ENCODE measurements around the gene TBC1D22A.
"Not testable (repeated sequence)": the region's sequence is repeated elsewhere in the genome, so short reads cannot be mapped to it uniquely, and the experiment has no call there.

Gene TBC1D22A

DNA sequence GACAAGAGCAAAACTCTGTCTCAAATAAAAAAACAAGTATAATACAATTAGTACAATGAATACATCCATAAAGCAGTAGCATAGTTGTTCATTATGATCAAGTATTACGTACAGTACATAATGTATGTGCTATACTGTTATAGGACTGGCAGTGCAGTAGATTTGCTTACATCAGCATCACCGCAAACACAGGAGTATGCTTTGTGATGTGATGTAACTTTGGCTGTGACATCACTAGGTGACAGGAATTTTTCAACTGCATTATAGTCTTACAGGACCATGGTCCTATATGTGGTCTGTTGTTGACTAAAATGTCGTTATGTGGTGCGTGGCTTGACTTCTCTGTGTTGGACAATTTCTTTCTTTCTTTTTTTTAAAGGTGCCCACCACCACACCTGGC, 16.6 kb downstream of the TBC1D22A start:
- Mint-ChIP-seq H3K27ac (no peak overlapping the region), H3K27me3 (ENCODE audit: low read depth) (no peaks in the 10 kb centered on the region), H3K4me3 (no peak overlapping the region), H3K9me3 (no peaks in the 10 kb centered on the region), H3K36me3 (ENCODE audit: low read depth) (no peaks in the 10 kb centered on the region), H3K4me1 (peaks cover 34% of the 10 kb centered on the region)
- TF ChIP-seq, protein P1, sequence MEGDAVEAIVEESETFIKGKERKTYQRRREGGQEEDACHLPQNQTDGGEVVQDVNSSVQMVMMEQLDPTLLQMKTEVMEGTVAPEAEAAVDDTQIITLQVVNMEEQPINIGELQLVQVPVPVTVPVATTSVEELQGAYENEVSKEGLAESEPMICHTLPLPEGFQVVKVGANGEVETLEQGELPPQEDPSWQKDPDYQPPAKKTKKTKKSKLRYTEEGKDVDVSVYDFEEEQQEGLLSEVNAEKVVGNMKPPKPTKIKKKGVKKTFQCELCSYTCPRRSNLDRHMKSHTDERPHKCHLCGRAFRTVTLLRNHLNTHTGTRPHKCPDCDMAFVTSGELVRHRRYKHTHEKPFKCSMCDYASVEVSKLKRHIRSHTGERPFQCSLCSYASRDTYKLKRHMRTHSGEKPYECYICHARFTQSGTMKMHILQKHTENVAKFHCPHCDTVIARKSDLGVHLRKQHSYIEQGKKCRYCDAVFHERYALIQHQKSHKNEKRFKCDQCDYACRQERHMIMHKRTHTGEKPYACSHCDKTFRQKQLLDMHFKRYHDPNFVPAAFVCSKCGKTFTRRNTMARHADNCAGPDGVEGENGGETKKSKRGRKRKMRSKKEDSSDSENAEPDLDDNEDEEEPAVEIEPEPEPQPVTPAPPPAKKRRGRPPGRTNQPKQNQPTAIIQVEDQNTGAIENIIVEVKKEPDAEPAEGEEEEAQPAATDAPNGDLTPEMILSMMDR (IDR thresholded peaks at IDR 0.05; ENCODE audit: unreplicated experiment in 3 of 3), result no peak

DNA sequence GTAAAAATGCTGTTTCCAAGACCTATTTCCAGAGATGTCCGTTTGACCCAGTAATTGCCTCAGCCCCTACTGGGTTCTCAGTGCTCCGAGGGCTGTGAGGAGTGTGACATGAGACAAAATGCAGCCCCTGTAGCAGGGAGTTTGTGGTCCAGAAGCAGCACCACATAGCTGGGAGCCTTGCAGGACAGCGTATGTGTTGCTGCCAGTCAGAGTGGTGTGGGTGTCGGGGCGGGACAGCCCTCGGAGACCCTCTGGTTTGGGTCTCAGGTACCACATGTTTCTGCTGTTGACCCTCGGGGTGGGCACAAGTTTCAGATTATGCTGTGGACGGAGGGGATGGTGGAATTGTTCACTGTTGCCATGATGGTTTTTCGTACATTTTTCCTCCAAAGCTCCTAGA, 17.2 kb downstream of the TBC1D22A start:
- H3K4me3 Mint-ChIP-seq, result no peak overlapping the region
- no peaks in the 10 kb centered on the region for H3K27me3 Mint-ChIP-seq (ENCODE audit: low read depth)
- no peak overlapping the region for H3K27ac Mint-ChIP-seq
- no peaks in the 10 kb centered on the region for H3K9me3 Mint-ChIP-seq
- peaks cover 28% of the 10 kb centered on the region for H3K4me1 Mint-ChIP-seq
- no peaks in the 10 kb centered on the region for H3K36me3 Mint-ChIP-seq (ENCODE audit: low read depth)
- TF ChIP-seq, protein P1 (IDR thresholded peaks at IDR 0.05; ENCODE audit: unreplicated experiment in 3 of 3), result no peak

DNA sequence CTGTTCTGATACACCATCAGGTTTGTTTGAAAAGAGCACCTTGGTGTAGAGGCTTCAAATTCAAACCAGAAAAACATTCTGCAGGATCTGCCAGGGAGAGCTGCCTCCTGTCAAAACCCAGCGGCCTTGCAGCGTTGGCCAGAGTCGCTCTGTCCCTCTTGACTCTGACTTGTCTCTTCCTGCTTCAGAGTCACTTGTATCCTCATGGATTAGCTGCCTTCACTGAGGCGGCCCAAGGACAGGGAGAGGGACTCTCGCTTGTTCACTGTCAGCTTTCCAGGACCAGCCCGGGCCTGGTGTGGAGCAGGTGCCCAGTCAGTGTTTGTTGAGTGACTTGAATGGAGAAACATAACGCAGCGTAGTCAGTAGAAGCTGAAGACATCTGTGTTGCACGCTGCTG, 18.0 kb downstream of the TBC1D22A start:
- Mint-ChIP-seq H3K27ac (no peak overlapping the region), H3K4me1 (peaks cover 20% of the 10 kb centered on the region), H3K36me3 (ENCODE audit: low read depth) (no peaks in the 10 kb centered on the region), H3K4me3 (no peak overlapping the region), H3K9me3 (no peaks in the 10 kb centered on the region), H3K27me3 (ENCODE audit: low read depth) (no peaks in the 10 kb centered on the region)
- TF ChIP-seq, protein P1 (IDR thresholded peaks at IDR 0.05; ENCODE audit: unreplicated experiment in 3 of 3), result no peak

DNA sequence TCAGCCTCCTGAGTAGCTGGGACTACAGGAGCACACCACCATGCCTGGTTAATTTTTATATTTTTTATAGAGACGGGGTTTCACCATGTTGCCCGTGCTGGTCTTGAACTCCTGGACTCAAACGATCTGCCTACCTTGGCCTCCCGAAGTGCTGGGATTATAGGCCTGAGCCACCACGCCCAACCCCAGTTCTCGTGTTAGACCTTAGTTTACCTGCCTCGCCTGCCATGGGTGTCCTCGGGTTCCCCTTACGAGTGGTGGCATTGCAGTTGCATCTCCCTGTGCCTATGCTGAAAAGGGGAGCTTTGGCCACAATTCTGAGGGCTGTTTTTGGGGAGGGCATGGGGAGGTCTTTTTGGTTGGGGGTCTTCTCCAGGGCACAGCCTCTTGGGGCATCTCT, 18.8 kb downstream of the TBC1D22A start:
- TF ChIP-seq, protein P1 (IDR thresholded peaks at IDR 0.05; ENCODE audit: unreplicated experiment in 3 of 3), result no peak
- H3K36me3 Mint-ChIP-seq (ENCODE audit: low read depth), result no peaks in the 10 kb centered on the region
- H3K9me3 Mint-ChIP-seq, result no peaks in the 10 kb centered on the region
- H3K27me3 Mint-ChIP-seq (ENCODE audit: low read depth), result no peaks in the 10 kb centered on the region
- H3K4me1 Mint-ChIP-seq, result peaks cover 14% of the 10 kb centered on the region
- no peak overlapping the region for H3K4me3 Mint-ChIP-seq
- no peak overlapping the region for H3K27ac Mint-ChIP-seq

DNA sequence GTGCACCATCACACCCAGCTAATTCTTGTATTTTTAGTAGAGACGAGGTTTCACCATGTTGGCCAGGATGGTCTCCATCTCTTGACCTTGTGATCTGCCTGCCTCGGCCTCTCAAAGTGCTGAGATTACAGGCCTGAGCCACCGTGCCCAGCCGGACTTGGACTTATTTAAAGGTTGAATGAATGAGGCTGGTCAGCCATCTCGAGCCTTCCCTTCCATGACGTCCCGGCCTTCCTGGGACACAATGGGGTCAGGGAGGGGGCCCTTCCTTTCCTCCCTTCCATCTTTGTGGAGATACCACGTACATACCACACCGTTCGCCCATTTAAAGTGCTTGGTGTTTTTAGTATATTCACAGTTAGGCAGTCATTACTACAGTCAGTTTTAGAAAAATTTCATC, 19.8 kb downstream of the TBC1D22A start:
- not testable (repeated sequence) for H3K9me3 Mint-ChIP-seq; H3K27ac Mint-ChIP-seq; H3K4me1 Mint-ChIP-seq; H3K27me3 Mint-ChIP-seq (ENCODE audit: low read depth); H3K36me3 Mint-ChIP-seq (ENCODE audit: low read depth); H3K4me3 Mint-ChIP-seq

DNA sequence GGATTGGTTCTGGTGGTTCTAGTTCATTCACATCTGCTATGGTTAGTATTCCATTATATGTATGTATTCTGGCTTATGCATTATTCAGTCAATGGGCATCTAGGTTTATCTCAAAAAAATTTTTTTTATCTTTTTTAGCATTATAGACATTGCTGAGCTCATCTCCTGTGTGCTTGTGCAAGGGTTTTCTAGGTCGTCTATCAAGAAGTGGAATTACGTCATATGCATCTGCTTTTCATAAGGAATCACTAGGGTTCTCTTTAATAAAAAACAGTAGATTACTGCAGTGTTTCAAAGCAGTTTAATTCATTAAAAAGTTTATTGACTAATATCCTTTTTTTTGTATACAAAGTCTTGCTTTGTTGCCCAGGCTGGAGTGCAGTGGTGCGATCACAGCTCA, 21.3 kb downstream of the TBC1D22A start:
- Mint-ChIP-seq H3K4me1 (no peaks in the 10 kb centered on the region), H3K9me3 (peaks cover 2% of the 10 kb centered on the region), H3K27ac (no peak overlapping the region), H3K27me3 (ENCODE audit: low read depth) (no peaks in the 10 kb centered on the region), H3K36me3 (ENCODE audit: low read depth) (peaks cover 10% of the 10 kb centered on the region), H3K4me3 (no peak overlapping the region)
- TF ChIP-seq, protein P1 (IDR thresholded peaks at IDR 0.05; ENCODE audit: unreplicated experiment in 3 of 3), result no peak
